GM10248 (cell line): ENCODE measurements around the gene ZNF385B.

Experiments used
- CTCF ChIA-PET: fragments of 300-600 bp; sonication (Branson Sonifier 250); formaldehyde crosslinking; extraction: SDS; loops from one replicate; lab custom pipeline; 2021; ENCODE audit warnings: antibody characterized with exemption; lab: Yijun Ruan, JAX
- POLR2A ChIA-PET: fragments of 350-650 bp; sonication (Branson Sonifier 250); formaldehyde crosslinking; extraction: SDS; loops from one replicate; lab custom pipeline; 2020; ENCODE audit warnings: antibody characterized with exemption; lab: Yijun Ruan, JAX
- DNase-seq: peaks from one replicate; pipeline ENCODE4 v3.0.0; 2012; ENCODE audit errors: extremely low spot score
- CTCF ChIP-seq: IDR thresholded peaks from 2 replicates; pipeline ENCODE4 v1.5.1; 2012; ENCODE audit warnings: mild to moderate bottlenecking, low read depth; ENCODE audit errors: extremely low read depth, missing control alignments, control extremely low read depth

The ZNF385B gene

GRCh38 chr2:179741317-179741716 is 120.1 kb downstream of the ZNF385B start:
- ChIA-PET POLR2A (no interaction called here), CTCF (no interaction called here)
- TF ChIP-seq CTCF: no peak
- no peak for DNase-seq

- DNase-seq: no peak
- ChIA-PET CTCF (no interaction called here), POLR2A (no interaction called here)
Observed at GRCh38 chr2:179729966-179730365, 131.4 kb downstream of the ZNF385B start.

GRCh38 chr2:179726461-179727180 is 134.8 kb downstream of the ZNF385B start:
- POLR2A ChIA-PET: no interaction called here

More at GRCh38 chr2:179729966-179730365, 131.4 kb downstream of the ZNF385B start:
- no peak for TF ChIP-seq CTCF

GRCh38 chr2:179724403-179724802 is 137.0 kb downstream of the ZNF385B start:
- POLR2A ChIA-PET: no interaction called here
- CTCF ChIA-PET: interaction anchor here (1.0 to 1.4 kb wide), 2 partner anchors 11 to 15 kb away, joined by 3 read pairs; no protein-coding TSS in a partner anchor
- no peak for DNase-seq

More at GRCh38 chr2:179726461-179727180, 134.8 kb downstream of the ZNF385B start:
- TF ChIP-seq CTCF: no peak
- CTCF ChIA-PET: interaction anchor here (1.8 kb wide), 1 partner anchor 10 kb away, joined by 6 read pairs; no protein-coding TSS in a partner anchor
- DNase-seq: no peak

GRCh38 chr2:179720173-179720772 is 141.1 kb downstream of the ZNF385B start:
- no peak for DNase-seq
- CTCF ChIA-PET: interaction anchor here (0.7 kb wide), 1 partner anchor 68 kb away, joined by 3 read pairs; no protein-coding TSS in a partner anchor
- TF ChIP-seq CTCF: no peak
- POLR2A ChIA-PET: no interaction called here

More at GRCh38 chr2:179724403-179724802, 137.0 kb downstream of the ZNF385B start:
- TF ChIP-seq CTCF: no peak

GRCh38 chr2:179715871-179716270 is 145.5 kb downstream of the ZNF385B start:
- POLR2A ChIA-PET: no interaction called here
- TF ChIP-seq CTCF: no peak
- no peak for DNase-seq
- CTCF ChIA-PET: no interaction called here
